NOMO-1 treated with DMSO at 0.1 percent for 48 hours (cell line): ENCODE measurements around the gene RFX7.
"Not testable (repeated sequence)": the region's sequence is repeated elsewhere in the genome, so short reads cannot be mapped to it uniquely, and the experiment has no call there.

Experiments
- DNase-seq: peaks from one replicate; lab custom pipeline; 2025; ENCODE audit not compliant: unreplicated experiment; lab: John Stamatoyannopoulos, UW

RFX7 gene

DNA sequence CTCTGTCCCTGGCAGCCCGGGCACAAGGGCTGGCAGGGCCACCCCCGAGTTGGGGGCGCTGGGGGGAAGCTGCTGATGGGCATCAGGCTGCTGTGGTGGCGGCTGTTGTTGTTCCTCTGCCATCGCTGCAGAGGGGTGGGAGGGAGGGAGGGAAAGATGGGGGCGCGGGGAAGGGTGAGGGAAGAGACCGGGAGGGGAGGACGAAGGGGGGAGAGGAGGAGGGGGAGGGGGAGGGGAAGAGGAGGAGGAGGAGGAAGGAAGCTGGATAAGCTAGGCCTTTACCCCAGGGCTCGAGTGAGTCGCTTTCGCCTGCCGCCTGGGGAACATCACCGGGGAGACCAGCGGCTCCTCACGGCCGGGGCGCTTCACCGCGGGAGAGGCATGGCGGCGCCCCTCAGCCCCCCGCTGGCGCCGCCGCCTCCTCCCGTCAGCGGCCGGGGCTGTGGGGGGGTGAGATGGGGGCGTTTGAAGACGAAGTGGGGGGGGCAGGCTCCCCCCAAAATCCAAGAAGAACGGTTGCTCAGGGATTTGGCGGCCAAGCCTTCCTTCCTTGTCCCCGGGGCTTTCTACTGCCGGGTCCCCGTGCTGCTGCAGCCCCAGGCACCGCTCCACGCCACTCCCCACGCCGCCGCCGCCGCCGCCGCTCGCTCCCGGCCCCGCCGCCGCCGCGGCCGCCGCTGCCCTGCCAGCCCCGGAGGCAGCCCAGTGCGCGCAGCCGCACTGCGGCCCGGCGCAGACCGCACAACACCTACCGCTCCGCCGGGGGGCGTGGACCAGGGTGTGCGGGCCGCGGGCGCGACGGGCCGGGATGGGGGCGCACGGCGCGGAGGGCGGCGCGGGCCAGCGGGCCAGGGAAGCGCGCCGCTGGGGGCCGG is at the start of gene RFX7:
Gene RFX7, minus strand, starts transcription at position 717 of the 875 bp plus-strand sequence. Its CDS starts 594 bp downstream, at position 123.
- DNase-seq = peak; percentile 39

DNA sequence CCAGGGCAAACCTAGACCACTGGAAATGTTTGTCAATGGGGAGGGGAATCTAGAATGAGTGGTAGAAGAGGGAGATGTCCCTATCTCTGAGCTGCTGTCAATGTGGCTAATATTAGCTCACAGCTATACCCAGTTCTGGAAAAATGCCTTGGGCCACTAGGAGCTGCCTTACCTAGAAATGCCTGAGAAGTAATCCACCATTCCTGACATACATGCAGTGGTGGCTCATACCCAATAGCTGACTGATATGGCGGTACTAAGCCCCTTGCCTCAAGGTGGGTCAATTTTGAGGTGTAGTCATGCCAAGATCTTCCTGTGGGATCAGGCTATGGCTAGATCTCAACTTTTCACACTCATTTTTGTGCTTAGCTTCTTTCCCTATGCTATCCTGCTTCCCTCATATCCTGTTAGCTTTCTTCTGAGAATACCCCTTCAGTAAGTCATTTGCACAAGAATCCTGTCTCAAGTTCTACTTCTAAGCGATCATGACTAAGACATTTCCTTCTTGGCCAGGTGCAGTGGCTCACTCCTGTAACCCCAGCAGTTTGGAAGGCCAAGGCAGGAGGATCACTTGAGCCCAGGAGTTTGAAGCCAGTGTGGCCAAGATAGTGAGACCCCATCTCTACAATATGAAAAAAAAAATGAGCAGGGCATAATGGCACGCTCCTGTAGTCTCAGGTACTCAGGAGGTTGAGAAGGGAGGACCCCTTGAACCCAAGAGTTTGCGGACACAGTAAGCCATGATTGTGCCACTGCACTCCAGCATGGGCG is 49.1 kb upstream of the RFX7 start:
- no peak for DNase-seq

DNA sequence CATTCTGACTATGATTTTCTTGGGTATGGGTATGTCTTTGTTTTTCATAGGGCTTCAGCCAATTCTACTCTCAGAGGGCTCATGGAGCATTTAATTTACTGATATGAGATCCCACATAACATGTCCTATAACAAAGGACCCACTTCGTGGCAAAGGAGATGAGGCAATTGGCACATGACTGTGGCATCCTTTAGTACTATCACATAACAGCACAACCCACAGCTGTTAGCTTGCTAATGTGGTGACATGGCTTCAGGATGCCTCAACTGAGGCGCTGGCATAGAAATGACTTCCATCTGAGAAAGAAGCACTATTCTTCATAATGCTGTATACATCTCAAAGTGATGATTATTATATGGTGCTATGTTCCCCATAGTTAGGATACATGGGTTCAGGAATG is 48.1 kb upstream of the RFX7 start:
- DNase-seq = no peak

DNA sequence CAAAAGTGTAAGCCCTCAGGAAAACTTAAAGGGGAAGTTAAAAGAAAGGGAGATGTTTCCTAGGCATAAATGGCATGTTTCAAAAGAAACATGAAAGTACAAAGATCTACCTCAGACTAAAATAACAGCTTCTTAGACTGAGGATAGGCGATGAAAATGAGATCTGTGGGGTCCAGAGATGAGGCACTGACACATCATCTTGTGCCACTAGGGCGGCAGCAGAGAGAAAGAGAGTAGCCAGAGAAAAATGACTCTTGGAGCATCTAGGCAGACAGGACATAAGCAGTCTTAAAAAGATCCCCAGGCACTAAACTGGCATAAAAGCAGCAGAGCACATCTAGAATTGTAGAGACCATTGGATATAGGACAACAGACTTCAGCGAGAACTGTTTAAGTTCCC is 42.5 kb upstream of the RFX7 start:
- no peak for DNase-seq

DNA sequence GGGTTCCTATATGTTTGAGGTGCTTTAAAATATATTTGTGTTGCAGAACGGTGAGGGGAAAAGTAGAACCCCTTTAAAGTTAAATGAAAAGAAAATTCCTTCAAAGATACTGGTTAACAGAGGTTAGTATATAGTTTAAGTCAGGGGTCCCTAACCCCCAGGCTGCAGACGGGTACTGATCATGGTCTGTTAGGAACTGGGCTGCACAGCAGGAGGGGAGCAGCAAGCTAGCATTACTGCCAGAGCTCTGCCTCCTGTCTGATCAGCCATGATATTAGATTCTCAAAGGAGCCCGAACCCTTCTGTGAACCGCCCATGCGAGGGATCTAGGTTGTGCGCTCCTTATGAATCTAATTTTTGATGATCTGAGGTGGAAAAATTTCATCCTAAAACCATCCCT is 37.5 kb upstream of the RFX7 start:
- DNase-seq = no peak

DNA sequence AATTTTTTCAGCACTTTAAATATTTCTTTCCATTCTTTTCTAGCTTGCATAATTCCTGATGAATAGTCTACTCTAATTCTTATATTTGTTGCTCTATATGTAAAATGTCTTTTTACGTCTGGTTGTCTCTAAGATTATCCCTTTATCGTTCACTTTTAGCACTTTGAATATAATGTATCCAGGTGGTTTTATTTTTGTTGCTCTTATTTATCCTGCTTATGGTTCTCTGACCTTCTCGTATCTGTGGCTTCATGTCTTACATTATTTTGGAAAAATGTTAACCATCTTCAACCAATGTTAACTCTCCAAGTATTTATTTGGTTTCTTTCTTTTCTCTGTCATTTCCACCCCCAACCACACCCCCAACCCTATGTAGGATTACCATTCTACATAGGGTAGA is 30.0 kb upstream of the RFX7 start:
- no peak for DNase-seq

DNA sequence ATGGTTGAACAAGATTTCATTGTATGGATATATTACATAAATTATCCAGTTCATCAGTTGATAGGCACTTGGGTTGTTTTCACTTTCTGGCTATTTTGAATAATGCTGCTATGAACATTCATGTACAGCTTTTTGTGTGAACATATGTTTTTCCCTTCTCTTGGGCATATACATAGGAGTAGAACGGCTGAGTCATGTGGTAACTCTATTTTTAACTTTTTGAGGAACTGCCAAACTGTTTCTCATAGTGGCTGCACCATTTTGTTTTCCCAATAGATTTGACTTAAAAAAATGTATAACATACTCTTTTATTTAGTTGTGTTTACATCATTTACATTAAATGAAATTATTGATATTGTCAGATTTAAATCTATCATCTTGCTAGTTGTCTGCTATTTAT is 28.8 kb upstream of the RFX7 start:
- DNase-seq = peak; percentile 28

DNA sequence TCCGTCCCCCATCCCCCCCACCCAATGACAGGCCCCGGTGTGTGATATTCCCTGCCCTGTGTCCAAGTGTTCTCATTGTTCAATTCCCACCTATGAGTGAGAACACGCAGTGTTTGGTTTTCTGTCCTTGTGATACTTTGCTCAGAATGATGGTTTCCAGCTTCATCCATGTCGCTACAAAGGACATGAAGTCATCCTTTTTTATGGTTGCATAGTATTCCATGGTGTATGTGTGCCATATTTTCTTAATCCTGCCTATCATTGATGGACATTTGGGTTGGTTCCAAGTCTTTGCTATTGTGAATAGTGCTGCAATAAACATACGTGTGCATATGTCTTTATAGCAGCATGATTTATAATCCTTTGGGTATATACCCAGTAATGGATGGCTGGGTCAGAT is 22.8 kb upstream of the RFX7 start:
- DNase-seq = not testable (repeated sequence)

DNA sequence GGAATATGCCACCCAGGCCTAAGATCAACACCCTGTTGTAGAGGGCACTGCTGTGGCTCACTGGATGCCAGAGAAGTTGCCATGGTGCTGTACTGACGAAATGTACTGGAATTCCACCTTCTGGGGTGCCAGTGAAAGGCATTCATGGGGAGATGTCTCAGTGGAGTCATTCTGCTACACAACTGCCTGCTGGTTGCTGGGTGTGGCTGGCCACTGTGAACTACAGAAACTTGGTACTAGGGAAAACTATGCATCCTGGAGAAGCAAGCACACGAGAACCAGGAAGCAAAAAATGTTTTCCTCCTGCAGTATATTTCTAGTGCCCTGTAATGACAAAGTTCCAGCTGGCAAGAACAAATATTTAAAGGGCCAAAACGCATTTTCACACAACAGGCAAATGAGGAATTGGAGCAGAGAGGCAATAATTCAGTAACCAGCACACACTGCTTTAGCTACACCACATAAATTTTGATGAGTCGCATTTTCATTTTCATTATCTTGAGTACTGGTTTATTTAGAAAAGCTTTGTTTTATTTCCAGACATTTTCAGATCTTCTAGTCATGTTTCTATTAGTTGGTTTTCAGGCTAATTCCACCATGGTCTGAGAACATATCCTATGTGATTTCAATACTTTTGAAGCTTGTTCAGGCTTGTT is 18.3 kb upstream of the RFX7 start:
- DNase-seq = no peak

DNA sequence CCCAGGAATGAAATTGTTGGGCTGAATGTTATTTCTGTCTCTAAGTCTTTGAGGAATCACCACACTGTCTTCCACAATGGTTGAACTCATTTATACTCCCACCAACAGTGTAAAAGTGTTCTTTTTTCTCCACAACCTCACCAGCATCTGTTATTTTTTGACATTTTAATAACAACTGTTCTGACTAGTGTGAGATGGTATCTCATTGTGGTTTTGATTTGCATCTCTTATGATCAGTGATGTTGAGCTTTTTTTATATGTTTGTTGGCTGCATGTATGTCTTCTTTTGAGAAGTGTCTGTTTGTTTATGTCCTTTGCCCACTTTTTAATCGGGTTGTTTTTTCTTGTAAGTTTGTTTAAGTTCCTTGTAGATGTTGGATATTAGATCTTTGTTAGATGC is 13.6 kb upstream of the RFX7 start:
- not testable (repeated sequence) for DNase-seq

DNA sequence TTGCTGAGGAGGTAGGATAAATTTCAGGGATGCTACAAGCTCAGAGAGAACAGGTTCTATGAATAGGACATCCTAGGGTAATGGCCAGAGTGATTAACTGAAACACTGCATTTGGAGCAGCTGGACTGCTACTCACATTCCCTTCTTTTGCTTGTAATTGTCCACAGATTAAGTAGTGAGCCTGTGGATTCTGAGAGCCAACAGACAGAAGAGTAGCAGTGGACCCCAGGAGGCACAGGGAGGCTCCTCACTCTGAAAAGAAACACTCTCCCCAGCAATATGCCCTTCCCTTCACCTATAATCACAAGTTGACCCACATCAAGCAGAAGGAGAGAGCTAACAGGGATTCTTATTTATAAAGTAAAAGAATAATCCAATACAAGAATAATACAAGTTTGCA is 10.6 kb upstream of the RFX7 start:
- DNase-seq = no peak

DNA sequence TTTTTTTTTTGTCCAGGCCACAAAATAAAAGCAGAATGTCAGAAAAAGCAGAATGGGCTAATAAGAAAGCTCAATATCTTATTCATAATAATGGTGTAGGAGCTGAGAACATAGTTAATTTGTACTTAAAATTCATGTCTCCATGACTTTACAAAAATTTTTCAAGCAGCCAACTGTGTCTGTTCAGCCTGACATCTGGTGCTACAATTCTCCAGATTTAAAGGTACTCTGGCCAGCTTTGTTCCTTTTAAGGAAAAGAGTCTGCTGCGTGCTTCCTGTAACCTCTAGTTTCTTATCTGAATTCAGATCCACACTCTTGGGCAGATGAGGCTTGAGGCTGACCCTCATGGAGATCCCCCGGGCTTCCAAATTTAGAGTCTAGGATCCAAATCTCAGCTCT is 8.7 kb upstream of the RFX7 start:
- no peak for DNase-seq

DNA sequence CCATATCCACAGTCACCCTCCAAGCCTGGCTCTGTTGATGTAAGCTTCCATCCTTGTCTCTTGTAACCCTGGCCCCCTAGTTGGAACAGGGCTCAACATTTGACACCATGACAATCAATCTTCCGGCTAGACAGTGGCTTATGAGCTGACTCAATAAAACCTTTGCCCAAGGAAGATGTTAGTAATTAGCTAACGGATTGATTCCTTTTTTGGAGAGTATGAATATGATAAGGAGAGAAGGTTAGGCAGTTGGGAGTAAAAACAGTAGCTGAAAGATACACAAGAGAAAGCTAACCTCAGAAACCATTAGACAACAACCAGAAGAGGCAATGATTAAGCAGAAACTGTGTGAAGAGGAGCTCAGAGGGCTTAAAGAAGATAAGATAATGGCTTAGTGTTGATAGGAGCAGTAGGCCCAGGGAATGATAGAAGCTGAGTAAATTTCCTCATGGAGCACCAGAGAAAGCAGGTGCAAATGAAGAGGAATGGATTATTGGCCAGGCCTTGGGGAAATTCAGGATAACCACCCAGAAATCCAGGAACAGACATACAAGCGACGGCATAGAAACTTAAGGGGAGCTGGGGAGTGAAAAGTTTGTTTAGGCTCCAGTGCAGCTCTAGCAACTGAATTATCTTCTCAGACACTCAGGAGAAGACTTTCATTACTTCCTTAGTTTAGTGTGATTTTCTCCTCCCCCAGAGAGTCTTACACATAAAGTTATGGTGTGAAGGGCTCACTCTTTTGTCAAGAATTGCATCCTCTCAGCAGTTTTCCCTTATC is 7.8 kb upstream of the RFX7 start:
- no peak for DNase-seq

DNA sequence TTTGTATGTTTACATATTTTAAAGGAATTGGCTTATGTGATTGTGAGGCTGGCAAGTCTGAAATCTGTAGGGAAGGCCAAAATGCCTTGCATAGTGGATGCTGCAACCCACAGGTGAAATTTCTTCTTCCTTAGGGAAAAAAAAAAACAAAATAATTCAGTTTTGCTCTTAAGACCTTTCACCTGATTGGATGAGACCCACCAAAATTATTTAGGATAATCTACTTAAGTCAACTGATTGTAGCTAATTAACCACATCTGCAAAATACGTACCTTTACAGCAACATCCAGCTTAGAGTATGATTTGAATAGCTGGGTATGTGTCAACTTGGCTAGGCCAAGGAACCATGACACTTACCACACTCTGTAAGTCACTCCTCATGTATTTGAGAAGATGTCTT is 6.9 kb upstream of the RFX7 start:
- DNase-seq = no peak

DNA sequence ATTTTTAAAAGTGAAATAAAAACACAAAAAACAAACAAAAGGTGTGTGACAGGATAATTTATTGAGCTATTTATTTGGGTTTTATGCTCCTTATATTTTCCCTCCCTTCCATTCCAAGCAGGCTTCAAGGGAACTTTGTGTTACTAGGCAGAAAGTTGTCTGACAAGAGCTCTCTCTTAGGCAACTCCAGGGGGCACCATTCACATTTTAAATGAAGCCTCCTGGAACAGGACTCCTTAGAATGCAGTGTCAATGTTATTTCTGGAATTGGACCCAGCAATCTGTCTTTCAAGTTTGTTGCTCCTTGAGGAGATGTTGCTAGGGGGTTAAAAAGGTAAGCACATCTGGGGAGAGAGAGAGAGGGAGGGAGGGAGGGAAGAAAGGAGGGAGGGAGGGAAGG is 5.4 kb upstream of the RFX7 start:
- DNase-seq = no peak

DNA sequence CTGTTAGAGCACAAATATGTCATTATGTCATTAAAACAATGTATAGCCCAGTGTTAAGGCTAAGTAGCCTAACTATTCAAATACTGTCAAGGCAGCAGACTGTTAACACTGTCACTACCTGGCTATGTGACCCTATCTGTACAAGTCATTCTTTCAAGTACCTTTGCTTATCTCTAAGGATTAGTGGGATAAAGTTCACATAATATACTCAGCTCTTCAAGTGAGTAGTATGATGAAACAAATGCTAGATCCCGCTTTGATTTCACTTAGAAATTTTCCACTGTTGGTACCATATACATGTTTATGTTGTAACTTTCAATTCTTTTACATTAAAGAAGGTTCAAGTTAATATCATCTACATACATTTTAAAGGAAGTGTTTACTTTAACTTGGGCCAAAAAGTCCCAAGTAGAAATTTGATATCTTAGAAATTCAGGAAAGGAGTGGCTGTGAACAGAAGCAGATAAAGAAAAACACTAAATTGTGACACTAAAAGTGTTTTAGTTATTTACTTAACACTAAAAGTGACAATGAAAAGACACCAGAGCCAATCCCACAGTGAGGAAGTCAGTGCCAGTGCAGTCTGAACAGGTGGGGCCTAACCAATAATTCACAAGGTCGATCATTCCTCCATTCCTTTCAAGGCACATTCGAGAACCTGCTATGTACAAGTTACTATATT is 4.8 kb upstream of the RFX7 start:
- DNase-seq = no peak

DNA sequence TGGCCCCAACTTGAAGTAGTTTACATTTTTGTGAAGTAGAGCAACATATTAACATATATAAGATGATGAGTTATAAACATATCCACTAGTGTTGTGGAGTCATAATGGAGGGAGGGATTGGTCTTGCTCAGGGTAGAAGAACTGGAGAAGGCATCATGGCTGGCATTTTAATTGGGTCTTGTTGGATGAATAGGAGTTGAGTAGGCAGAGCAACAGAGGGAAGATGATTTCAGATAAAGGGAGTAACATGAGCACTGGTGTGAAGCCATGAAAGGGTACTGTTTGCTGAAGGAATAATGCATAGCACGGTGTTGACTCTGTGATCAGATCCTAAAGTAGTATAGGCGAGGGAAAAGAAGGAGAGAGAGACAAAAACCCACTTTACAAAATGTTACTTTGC is 3.6 kb upstream of the RFX7 start:
- no peak for DNase-seq

DNA sequence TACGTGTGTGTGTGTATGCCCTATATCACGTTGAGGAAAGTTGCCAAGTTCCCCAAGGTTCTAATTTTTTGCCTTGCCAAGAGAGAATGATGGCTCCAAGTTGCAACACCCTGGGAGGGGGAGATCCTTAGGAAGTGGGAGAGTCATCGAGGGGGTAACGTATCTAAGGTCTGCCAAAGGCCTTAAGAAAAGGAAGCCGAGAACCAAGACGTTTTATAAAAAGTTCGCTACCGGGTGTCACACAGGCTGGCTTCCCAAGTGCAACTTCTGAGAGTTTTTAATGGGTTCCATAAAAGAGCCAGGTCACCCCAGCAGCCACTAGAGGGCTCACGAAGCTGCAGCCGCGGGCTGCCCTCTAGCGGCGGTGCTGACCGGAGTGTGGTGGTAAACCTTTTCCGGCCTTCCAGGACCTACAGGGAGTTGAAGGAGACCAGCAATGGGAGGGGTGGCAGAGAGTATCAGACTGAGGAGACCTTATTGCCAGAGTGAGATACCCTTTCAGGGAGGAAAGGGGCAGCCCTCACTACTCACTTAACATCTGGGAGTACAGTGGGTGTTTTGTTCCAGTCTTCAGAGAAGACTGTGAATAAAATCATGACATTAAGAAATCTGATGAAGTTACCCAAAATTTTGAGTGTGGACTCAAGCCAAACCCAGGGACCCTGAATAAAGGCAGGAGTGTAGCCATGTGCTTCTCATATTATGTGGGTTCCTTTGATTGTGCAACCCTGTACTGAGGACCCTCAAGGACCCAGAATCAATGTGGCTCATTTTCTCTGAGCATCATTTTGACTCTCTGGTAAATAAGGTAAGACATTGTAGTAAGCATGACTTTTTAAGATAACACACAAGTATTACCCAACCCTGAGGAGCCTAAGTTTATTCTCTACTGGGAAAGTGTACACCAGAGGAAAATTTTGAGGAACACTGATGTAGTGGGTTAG is 2.5 kb upstream of the RFX7 start:
- peak; percentile 90 for DNase-seq

DNA sequence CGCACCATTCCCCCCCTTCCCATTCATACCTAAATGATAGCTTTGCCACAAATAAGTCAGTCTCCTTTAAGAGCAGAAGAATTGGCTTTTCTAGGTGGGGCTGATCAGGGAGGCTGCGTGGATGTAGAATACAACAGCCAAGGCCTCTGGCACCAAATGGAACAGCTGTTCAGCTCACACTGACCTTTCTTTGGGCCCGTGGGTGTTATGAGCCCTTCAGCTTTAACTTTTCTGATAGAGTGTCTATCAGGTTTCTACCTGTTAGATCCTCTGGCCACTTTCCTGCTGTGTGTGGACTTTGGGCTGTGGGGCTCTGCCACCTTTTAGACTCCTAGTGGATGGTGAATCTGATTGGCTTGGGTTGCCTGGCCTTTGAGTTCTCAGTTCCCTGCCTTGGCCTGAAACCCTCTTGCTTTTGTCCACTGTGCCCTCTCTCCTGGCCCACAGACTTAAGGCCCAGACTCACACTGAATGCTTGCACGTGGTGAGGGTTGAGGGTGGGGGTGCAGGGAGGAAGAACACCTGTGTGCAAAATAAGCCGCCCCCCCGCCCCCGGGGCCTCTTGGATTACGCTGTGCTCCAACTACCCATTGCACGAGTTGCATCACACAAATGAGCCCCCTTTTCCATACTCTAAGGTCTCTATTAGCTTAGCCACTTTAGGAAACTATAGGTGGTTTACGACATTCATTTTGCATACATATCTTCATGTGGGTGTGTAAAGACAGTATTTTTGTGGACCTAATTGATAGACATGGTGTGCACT is 1.3 kb upstream of the RFX7 start:
- DNase-seq = no peak
